ENCODE data around the gene PGAP6.

GRCh38 chr16:337437-337836 is 44.3 kb downstream of the PGAP6 start:
- TF ChIP-seq, protein P1, sequence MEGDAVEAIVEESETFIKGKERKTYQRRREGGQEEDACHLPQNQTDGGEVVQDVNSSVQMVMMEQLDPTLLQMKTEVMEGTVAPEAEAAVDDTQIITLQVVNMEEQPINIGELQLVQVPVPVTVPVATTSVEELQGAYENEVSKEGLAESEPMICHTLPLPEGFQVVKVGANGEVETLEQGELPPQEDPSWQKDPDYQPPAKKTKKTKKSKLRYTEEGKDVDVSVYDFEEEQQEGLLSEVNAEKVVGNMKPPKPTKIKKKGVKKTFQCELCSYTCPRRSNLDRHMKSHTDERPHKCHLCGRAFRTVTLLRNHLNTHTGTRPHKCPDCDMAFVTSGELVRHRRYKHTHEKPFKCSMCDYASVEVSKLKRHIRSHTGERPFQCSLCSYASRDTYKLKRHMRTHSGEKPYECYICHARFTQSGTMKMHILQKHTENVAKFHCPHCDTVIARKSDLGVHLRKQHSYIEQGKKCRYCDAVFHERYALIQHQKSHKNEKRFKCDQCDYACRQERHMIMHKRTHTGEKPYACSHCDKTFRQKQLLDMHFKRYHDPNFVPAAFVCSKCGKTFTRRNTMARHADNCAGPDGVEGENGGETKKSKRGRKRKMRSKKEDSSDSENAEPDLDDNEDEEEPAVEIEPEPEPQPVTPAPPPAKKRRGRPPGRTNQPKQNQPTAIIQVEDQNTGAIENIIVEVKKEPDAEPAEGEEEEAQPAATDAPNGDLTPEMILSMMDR (IDR thresholded peaks at IDR 0.05), result no peak
- TF ChIP-seq POLR2A (IDR thresholded peaks at IDR 0.05), result no peak
